Esophagus muscularis mucosa (tissue), 4 donors: ENCODE data around the gene PKN1. TPM values are rescaled to one million over a fixed set of nuclear protein-coding genes. Genes with fewer than 3 reads are reported as not detected.

Experiments
- DNase-seq: peaks from one replicate; pipeline ENCODE4 v3.0.0-alpha.2; 2017; ENCODE audit errors: extremely low spot score
- H3K27ac ChIP-seq, 4 donors: fragments of 200-600 bp; sonication (generic); replicated peaks in 1 of 4; 1 replicate in 3 of 4; 2 replicates in 1 of 4; pipeline ENCODE4 v1.5.1; 2016 to 2019; ENCODE audit warnings: mild to moderate bottlenecking in 1 of 4
- H3K27me3 ChIP-seq, 4 donors: fragments of 200-600 bp; sonication (generic); one replicate each; pipeline versions ENCODE4 v1.5.1 to v1.6.0; 2016 to 2019
- H3K36me3 ChIP-seq, 4 donors: fragments of 200-600 bp; sonication (generic); one replicate each; pipeline ENCODE4 v1.5.1; 2016 to 2019
- H3K4me1 ChIP-seq, 4 donors: fragments of 200-600 bp; sonication (generic); one replicate each; pipeline ENCODE4 v1.5.1; 2016 to 2019
- H3K4me3 ChIP-seq, 4 donors: fragments of 200-600 bp; sonication (generic); 1 replicate in 2 of 4; 2 replicates in 2 of 4; pipeline ENCODE4 v1.5.1; 2016 to 2019; ENCODE audit warnings: mild to moderate bottlenecking in 4 of 4, moderate library complexity in 1 of 4
- H3K9me3 ChIP-seq, 4 donors: fragments of 200-600 bp; sonication (generic); 1 replicate in 3 of 4; 2 replicates in 1 of 4; pipeline ENCODE4 v1.5.1; 2016 to 2019
- CTCF ChIP-seq, 3 experiments: fragments of 200-600 bp in 2 of 3; fragments of 450-650 bp in 1 of 3; sonication (generic) in 2 of 3; IDR thresholded peaks; one replicate each; pipeline ENCODE4 v1.5.1; 2017 to 2019; ENCODE audit warnings: antibody characterized with exemption in 3 of 3, mild to moderate bottlenecking in 2 of 3, moderate library complexity in 1 of 3
- EP300 ChIP-seq: sonication (generic); formaldehyde crosslinking; IDR thresholded peaks from one replicate; pipeline ENCODE4 v1.6.1; 2017; ENCODE audit warnings: antibody characterized with exemption
- POLR2A ChIP-seq: fragments of 450-650 bp; IDR thresholded peaks from one replicate; pipeline ENCODE4 v1.6.1; 2017; ENCODE audit warnings: antibody characterized with exemption, moderate library complexity, mild to moderate bottlenecking, low read depth
- POLR2AphosphoS5 ChIP-seq, 2 donors: sonication (generic); formaldehyde crosslinking; IDR thresholded peaks; one replicate each; pipeline ENCODE4 v1.6.1; 2017; ENCODE audit warnings: antibody characterized with exemption in 2 of 2
- WGBS: methylation state at CpG from one replicate; pipeline ENCODE4 v1.1.5; 2018; 5-methylcytosine and 5-hydroxymethylcytosine counted together
- intact Hi-C: fragments of 100-400 bp; cut with DNase I; formaldehyde crosslinking; loops from one replicate; pipeline ENCODE4 v1.15.1; 2023
- small RNA-seq, 3 donors: library from RNA; depleted of rRNA; stranded (forward); fragments of <200 nt; gene quantifications; one replicate each; pipeline ENCODE3, GENCODE V24; 2016
- total RNA-seq, 4 donors: library from RNA; depleted of rRNA; stranded (reverse); fragments of >200 nt; gene quantifications; one replicate each; pipeline versions ENCODE4 v1.1.0 to v1.2.1, GENCODE V29; 2016

The PKN1 gene
- total RNA-seq, 4 donors from 2014 or later: 120 to 233 (median 167) TPM

- Histone ChIP-seq H3K27ac (peak overlapping the region; percentile 99 to 100 (median 100)), H3K27me3 (peaks cover 0 to 3% (median 0%) of the 10 kb centered on the region in 4 donors), H3K4me3 (peak overlapping the region in 3 of 4 donors; percentile 97 to 100 (median 98)), H3K36me3 (peaks cover 22 to 26% (median 24%) of the 10 kb centered on the region in 4 donors), H3K9me3 (no peaks in the 10 kb centered on the region), H3K4me1 (peaks cover 33 to 43% (median 41%) of the 10 kb centered on the region in 4 donors)
- intact Hi-C loops: no loop called here
- no peak for DNase-seq
- 86% methylated on average over 22 of the region's 22 CpGs for WGBS
- no peak for TF ChIP-seq CTCF (IDR thresholded peaks at IDR 0.05)
- TF ChIP-seq POLR2A: no peak
- TF ChIP-seq EP300: no peak
- TF ChIP-seq POLR2AphosphoS5 (IDR thresholded peaks at IDR 0.05): no peak
Measured at GRCh38 chr19:14519245-14519859, 86.2 kb downstream of the PKN1 start.

- no peaks in the 10 kb centered on the region for H3K9me3 ChIP-seq
- H3K27ac ChIP-seq: peak overlapping the region; percentile 99 to 100 (median 100)
- H3K36me3 ChIP-seq: peaks cover 17 to 20% (median 18%) of the 10 kb centered on the region in 4 donors
- H3K27me3 ChIP-seq: peaks cover 0 to 3% (median 0%) of the 10 kb centered on the region in 4 donors
- TF ChIP-seq POLR2A (no peak), EP300 (no peak), CTCF (IDR thresholded peaks at IDR 0.05) (no peak), POLR2AphosphoS5 (IDR thresholded peaks at IDR 0.05) (no peak)
- intact Hi-C loops: no loop called here
- H3K4me3 ChIP-seq: no peak overlapping the region
- 88% methylated on average over 1 of the region's 2 CpGs for WGBS
- no peak for DNase-seq
- peaks cover 27 to 38% (median 36%) of the 10 kb centered on the region in 4 donors for H3K4me1 ChIP-seq
Measured at GRCh38 chr19:14519860-14520407, 86.8 kb downstream of the PKN1 start.

- peaks cover 0 to 3% (median 0%) of the 10 kb centered on the region in 4 donors for H3K27me3 ChIP-seq
- no peak for TF ChIP-seq POLR2AphosphoS5 (IDR thresholded peaks at IDR 0.05)
- WGBS: 93% methylated on average over 4 of the region's 4 CpGs
- intact Hi-C loops: no loop called here
- DNase-seq: no peak
- H3K4me1 ChIP-seq: peaks cover 21 to 32% (median 29%) of the 10 kb centered on the region in 4 donors
- H3K36me3 ChIP-seq: peaks cover 11 to 14% (median 12%) of the 10 kb centered on the region in 4 donors
- no peak overlapping the region for H3K4me3 ChIP-seq
- H3K27ac ChIP-seq: no peak overlapping the region
- no peaks in the 10 kb centered on the region for H3K9me3 ChIP-seq
Measured at GRCh38 chr19:14520543-14520942, 87.4 kb downstream of the PKN1 start.

Small RNAs within 50 kb of the gene (small RNA-seq; reads per million reads assigned to genes)
- gene SNRPGP15: 0 reads per million in 3 donors

Other genes starting within 250 kb of the PKN1 start
- gene ADGRL1, start 227.1 kb upstream of the PKN1 start, total RNA-seq: 10 to 100 TPM; 20.8 to 55.1 (median 32.6) TPM
- gene ADGRE5, start 51.9 kb upstream of the PKN1 start, total RNA-seq: 100 to 1,000 TPM in 1 of 4 donors, 10 to 100 TPM in 3; 37.3 to 101 (median 50.4) TPM
- 10 to 100 TPM; 39.3 to 56.3 (median 42.1) TPM for gene DDX39A, start 14.0 kb upstream of the PKN1 start, total RNA-seq
- 1 to 10 TPM in 2 of 4 donors, under 1 TPM in 1, not detected in 1; 0.80 to 1.8 (median 1.3) TPM for gene PTGER1, start 42.0 kb downstream of the PKN1 start, total RNA-seq
- gene GIPC1, start 62.8 kb downstream of the PKN1 start, total RNA-seq: 100 to 1,000 TPM in 3 of 4 donors, 10 to 100 TPM in 1; 88.5 to 138 (median 108) TPM
- gene DNAJB1, start 85.1 kb downstream of the PKN1 start, total RNA-seq: 100 to 1,000 TPM in 1 of 4 donors, 10 to 100 TPM in 3; 50.3 to 102 (median 86.3) TPM
- gene TECR, start 96.3 kb downstream of the PKN1 start, total RNA-seq: 10 to 100 TPM; 18.7 to 32.7 (median 25.7) TPM
- 100 to 1,000 TPM; 297 to 522 (median 319) TPM for gene NDUFB7, start 138.8 kb downstream of the PKN1 start, total RNA-seq
- not detected for gene CLEC17A, start 149.8 kb downstream of the PKN1 start, total RNA-seq
- under 1 TPM in 1 of 4 donors, not detected in 3; 0.50 TPM for gene ADGRE3, start 241.5 kb downstream of the PKN1 start, total RNA-seq